T-helper 1 cell treated with Interleukin-12 subunit alpha and Interleukin-12 subunit beta and Interleukin-4 antibody, amounts not matched to agents 30 μg/mL and 1 μg/mL, for 36 hours (primary cell): Measurements from ENCODE around the gene HLA-G.

Source experiments
- H3K27ac Mint-ChIP-seq: one replicate; pipeline ENCODE4 v1.8.0; 2021; ENCODE audit warnings: mild to moderate bottlenecking, mixed read lengths
- H3K27me3 Mint-ChIP-seq: one replicate; pipeline ENCODE4 v1.8.0; 2021; ENCODE audit warnings: low read depth, mixed read lengths
- H3K36me3 Mint-ChIP-seq: one replicate; pipeline ENCODE4 v1.8.0; 2021; ENCODE audit warnings: low read depth, mixed read lengths
- H3K4me1 Mint-ChIP-seq: one replicate; pipeline ENCODE4 v1.8.0; 2021; ENCODE audit warnings: low read depth, mixed read lengths
- H3K4me3 Mint-ChIP-seq: one replicate; pipeline ENCODE4 v1.8.0; 2021; ENCODE audit warnings: mild to moderate bottlenecking, moderate library complexity, mixed read lengths
- H3K9me3 Mint-ChIP-seq: one replicate; pipeline ENCODE4 v1.8.0; 2021; ENCODE audit warnings: mixed read lengths

HLA-G gene

DNA sequence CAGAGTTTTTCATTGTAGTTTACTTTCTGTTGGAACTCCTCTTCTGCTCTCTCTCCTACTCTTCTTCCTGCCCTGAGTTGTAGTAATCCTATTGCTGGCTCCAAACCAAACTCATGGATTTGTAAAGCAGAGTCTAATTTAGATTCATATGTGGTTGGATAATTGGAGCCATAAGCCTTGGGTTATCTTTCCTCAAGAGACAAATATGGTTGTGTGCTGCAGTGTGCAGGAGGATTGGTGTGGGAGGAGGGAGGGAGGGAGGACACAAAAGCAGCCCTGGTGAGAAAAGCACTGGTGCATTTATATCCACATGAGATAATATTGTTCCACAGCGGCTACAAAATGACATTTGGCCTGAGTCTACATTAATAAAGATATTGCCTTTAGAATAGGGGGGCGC is 4.2 kb downstream of the HLA-G start:
- no peaks in the 10 kb centered on the region for H3K9me3 Mint-ChIP-seq
- H3K4me3 Mint-ChIP-seq = no peak overlapping the region
- no peak overlapping the region for H3K27ac Mint-ChIP-seq
- H3K36me3 Mint-ChIP-seq = peaks cover 2% of the 10 kb centered on the region
- peaks cover 17% of the 10 kb centered on the region for H3K4me1 Mint-ChIP-seq
- H3K27me3 Mint-ChIP-seq = peaks cover 69% of the 10 kb centered on the region

- Mint-ChIP-seq H3K27ac (no peak overlapping the region), H3K36me3 (no peaks in the 10 kb centered on the region), H3K9me3 (no peaks in the 10 kb centered on the region), H3K4me1 (peaks cover 14% of the 10 kb centered on the region), H3K4me3 (no peak overlapping the region), H3K27me3 (peaks cover 66% of the 10 kb centered on the region)
These were observed 7.2 kb downstream of the HLA-G start for GRCh38 chr6:29834564-29835436.

DNA sequence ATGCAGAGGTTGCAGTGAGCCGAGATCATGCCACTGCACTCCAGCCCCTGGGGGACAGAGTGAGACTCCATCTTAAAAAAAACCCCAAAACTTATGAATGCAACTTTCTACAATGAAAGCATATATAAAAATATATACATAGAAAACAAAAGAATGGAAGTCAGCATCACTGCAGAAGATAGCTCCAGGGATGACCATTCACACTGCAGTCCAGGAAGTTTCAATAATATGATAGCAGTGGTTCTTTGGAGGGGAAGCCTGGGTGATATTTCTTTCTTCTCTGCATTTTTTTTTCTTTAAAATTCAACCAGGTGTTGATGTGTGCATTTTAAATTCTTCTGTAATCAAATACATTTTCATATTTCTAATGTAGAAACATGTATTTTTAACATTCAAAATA is 12.3 kb downstream of the HLA-G start:
- Mint-ChIP-seq H3K4me1 (peaks cover 8% of the 10 kb centered on the region), H3K9me3 (peaks cover 9% of the 10 kb centered on the region), H3K27me3 (peaks cover 56% of the 10 kb centered on the region), H3K27ac (no peak overlapping the region), H3K36me3 (no peaks in the 10 kb centered on the region), H3K4me3 (no peak overlapping the region)

- H3K27ac Mint-ChIP-seq = no peak overlapping the region
- H3K4me3 Mint-ChIP-seq = no peak overlapping the region
- H3K27me3 Mint-ChIP-seq = peaks cover 55% of the 10 kb centered on the region
- H3K36me3 Mint-ChIP-seq = no peaks in the 10 kb centered on the region
- peaks cover 9% of the 10 kb centered on the region for H3K9me3 Mint-ChIP-seq
- peaks cover 12% of the 10 kb centered on the region for H3K4me1 Mint-ChIP-seq
These were observed 13.4 kb downstream of the HLA-G start for GRCh38 chr6:29841030-29841429.

GRCh38 chr6:29845405-29846006 is 17.9 kb downstream of the HLA-G start:
- H3K36me3 Mint-ChIP-seq = no peaks in the 10 kb centered on the region
- peak overlapping the region; percentile 37 for H3K27ac Mint-ChIP-seq
- H3K4me1 Mint-ChIP-seq = peaks cover 20% of the 10 kb centered on the region
- peaks cover 55% of the 10 kb centered on the region for H3K27me3 Mint-ChIP-seq
- no peak overlapping the region for H3K4me3 Mint-ChIP-seq
- peaks cover 9% of the 10 kb centered on the region for H3K9me3 Mint-ChIP-seq

GRCh38 chr6:29847871-29848630 is 20.4 kb downstream of the HLA-G start:
- peaks cover 1% of the 10 kb centered on the region for H3K9me3 Mint-ChIP-seq
- no peaks in the 10 kb centered on the region for H3K36me3 Mint-ChIP-seq
- peaks cover 20% of the 10 kb centered on the region for H3K4me1 Mint-ChIP-seq
- H3K4me3 Mint-ChIP-seq = no peak overlapping the region
- peaks cover 49% of the 10 kb centered on the region for H3K27me3 Mint-ChIP-seq
- no peak overlapping the region for H3K27ac Mint-ChIP-seq

DNA sequence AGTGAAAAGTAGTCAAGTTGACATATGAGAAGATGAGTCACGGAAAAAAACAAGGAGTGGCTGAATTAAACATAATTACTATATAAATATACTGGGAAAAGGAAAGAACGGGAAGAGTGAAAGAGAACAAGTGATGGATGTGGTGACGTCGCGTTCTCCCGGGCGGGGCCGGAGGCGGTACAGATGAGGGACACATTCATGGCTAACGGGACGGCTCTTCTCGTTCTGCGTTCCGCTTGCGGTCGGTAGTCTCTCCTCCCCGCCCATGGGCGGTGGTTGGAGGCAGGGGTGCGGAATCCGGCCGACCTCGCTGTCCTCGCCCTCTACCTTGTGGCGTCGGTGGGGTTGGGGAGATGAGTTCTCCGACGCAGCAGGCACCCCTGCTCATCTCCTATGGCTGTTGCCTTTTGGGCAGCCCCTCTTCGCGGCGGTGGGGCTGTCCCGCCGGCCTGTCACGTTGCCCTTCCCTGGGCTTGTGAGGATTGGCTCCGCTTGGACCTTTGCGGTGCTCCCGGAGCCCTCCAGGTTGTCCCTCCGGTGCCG is 22.5 kb downstream of the HLA-G start:
- peak overlapping the region; percentile 23 for H3K27ac Mint-ChIP-seq
- H3K4me1 Mint-ChIP-seq = peaks cover 17% of the 10 kb centered on the region
- peaks cover 59% of the 10 kb centered on the region for H3K27me3 Mint-ChIP-seq
- H3K4me3 Mint-ChIP-seq = peak overlapping the region; percentile 12
- no peaks in the 10 kb centered on the region for H3K9me3 Mint-ChIP-seq
- no peaks in the 10 kb centered on the region for H3K36me3 Mint-ChIP-seq

DNA sequence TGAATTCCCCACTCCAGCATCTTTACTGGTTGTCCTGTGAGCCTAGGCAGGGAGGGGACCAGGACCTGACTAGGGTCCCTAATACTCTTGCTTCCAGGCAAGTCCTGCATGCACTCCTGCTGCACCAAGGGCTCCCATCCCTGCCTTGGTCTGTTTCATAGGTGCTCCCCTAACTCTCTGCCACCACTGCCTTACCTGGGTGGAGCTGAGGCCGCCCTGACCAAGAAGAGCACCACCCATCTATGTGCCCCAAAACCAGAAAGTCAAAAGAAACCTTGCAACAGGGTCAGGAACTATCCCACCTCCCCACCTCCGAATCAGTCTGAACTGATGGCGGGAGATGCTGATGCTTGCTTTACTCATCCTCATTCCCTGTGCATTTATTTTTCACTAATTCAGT is 23.6 kb downstream of the HLA-G start:
- Mint-ChIP-seq H3K27me3 (peaks cover 62% of the 10 kb centered on the region), H3K36me3 (no peaks in the 10 kb centered on the region), H3K4me3 (no peak overlapping the region), H3K9me3 (no peaks in the 10 kb centered on the region), H3K27ac (no peak overlapping the region), H3K4me1 (peaks cover 11% of the 10 kb centered on the region)

- Mint-ChIP-seq H3K4me3 (no peak overlapping the region), H3K9me3 (no peaks in the 10 kb centered on the region), H3K36me3 (no peaks in the 10 kb centered on the region), H3K4me1 (peaks cover 8% of the 10 kb centered on the region), H3K27me3 (peaks cover 69% of the 10 kb centered on the region), H3K27ac (no peak overlapping the region)
These were observed 25.6 kb downstream of the HLA-G start for GRCh38 chr6:29853245-29853644.

- Mint-ChIP-seq H3K36me3 (peaks cover 2% of the 10 kb centered on the region), H3K27me3 (peaks cover 56% of the 10 kb centered on the region)
These were observed 30.4 kb downstream of the HLA-G start for GRCh38 chr6:29858006-29858405.

DNA sequence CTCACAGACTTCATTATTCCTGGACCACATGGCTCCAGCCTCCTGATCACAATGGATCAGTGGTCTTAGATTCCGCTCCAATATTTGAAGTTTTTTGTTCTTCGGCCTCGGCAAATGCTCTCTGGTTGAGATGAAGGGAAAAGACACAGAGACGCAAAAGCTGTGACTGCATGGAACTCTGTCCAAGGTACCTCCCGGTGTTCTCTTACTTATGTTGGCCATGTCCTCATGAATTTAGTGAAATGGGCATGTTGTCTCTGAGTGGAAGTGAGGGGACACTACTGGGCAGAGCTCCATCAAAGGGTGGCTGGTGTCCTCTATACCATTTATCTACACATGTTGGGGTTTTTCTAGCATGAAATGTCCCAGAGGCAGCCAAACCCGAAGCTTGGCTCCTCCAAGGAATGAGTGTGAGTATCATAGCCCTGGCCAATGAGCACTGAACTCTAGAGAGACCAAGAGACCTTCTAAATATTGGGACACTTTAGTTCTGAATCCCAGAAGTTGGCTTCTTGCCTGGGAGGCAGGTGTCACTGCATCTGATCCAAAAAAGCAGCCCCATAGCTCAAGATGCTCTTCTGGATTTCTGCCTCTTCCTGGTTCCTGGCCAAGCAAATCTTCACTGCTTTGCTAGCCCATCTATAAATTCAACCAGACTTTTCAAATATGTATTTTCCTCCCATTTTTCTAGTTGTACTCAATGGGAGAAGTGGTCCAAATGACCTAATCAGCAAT is 34.1 kb downstream of the HLA-G start:
- Mint-ChIP-seq H3K27ac (no peak overlapping the region), H3K4me1 (no peaks in the 10 kb centered on the region), H3K4me3 (no peak overlapping the region), H3K27me3 (peaks cover 55% of the 10 kb centered on the region), H3K36me3 (peaks cover 2% of the 10 kb centered on the region), H3K9me3 (no peaks in the 10 kb centered on the region)

More at GRCh38 chr6:29858006-29858405, 30.4 kb downstream of the HLA-G start:
- no peaks in the 10 kb centered on the region for H3K9me3 Mint-ChIP-seq
- no peak overlapping the region for H3K4me3 Mint-ChIP-seq
- H3K27ac Mint-ChIP-seq = no peak overlapping the region
- no peaks in the 10 kb centered on the region for H3K4me1 Mint-ChIP-seq

DNA sequence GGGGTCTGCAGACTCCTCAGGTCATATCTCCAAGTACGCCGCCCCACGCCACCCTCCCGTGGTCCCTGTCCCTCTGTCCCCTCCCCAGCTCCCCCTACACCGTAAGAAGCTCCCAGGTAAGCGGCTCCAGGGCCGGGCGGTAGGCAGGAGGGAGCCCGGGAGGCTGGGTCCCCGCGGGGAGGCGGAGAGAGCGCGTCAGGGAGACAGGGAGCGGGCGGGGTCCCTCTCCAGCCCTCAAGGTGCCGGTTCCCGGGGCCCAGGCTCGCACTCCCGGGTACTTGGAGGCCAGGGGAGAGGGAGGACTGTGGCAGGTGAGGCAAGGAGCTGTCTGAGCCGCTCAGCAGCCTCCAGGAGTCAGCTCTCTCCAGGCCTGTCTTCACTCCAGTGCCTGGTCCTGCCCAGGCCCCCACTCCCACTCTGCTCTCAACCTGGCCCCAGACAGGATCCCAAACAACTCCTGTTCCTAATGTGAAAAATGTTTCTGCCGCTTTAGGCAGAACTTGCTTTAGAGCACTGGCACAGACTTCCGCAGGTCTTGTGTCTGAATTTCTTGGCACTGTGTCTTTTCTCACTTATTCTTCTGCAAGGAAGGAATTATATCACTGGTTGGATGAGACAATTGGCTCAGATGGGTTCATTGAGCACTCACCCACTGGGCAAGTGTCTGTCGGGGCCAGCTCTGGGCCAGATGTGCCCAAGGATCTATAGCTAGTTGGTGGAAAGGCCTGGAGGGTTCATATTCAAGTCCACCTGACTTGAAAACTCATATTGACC is 36.6 kb downstream of the HLA-G start:
- no peak overlapping the region for H3K4me3 Mint-ChIP-seq
- no peaks in the 10 kb centered on the region for H3K36me3 Mint-ChIP-seq
- H3K9me3 Mint-ChIP-seq = no peaks in the 10 kb centered on the region
- H3K4me1 Mint-ChIP-seq = no peaks in the 10 kb centered on the region
- no peak overlapping the region for H3K27ac Mint-ChIP-seq
- H3K27me3 Mint-ChIP-seq = peaks cover 53% of the 10 kb centered on the region

- no peak overlapping the region for H3K4me3 Mint-ChIP-seq
- no peaks in the 10 kb centered on the region for H3K9me3 Mint-ChIP-seq
- H3K4me1 Mint-ChIP-seq = no peaks in the 10 kb centered on the region
- H3K27me3 Mint-ChIP-seq = peaks cover 53% of the 10 kb centered on the region
- no peak overlapping the region for H3K27ac Mint-ChIP-seq
- no peaks in the 10 kb centered on the region for H3K36me3 Mint-ChIP-seq
These were observed 38.0 kb downstream of the HLA-G start for GRCh38 chr6:29865631-29866030.
